Lung (tissue), 13 donors: Measurements from ENCODE around the gene SRRM1. TPM values are rescaled to one million over a fixed set of nuclear protein-coding genes. Genes with fewer than 3 reads are reported as not detected.
"Not testable (repeated sequence)": the region's sequence is repeated elsewhere in the genome, so short reads cannot be mapped to it uniquely, and the experiment has no call there.

ENCODE experiments used
- ATAC-seq: fragments of 200-7000 bp; cut with Tn5 transposase; one replicate; pipeline ENCODE4 v1.9.1; 2020; ENCODE audit warnings: moderate number of reproducible peaks; ENCODE audit not compliant: insufficient read depth, low FRiP score
- DNase-seq, 3 donors: peaks; one replicate each; pipeline ENCODE4 v3.0.0-alpha.2; 2013 to 2017
- H3K27ac ChIP-seq, 2 donors: one replicate each; pipeline ENCODE4 v1.5.1; 2013; ENCODE audit warnings: mild to moderate bottlenecking in 2 of 2, moderate library complexity in 2 of 2, control low read depth in 1 of 2, inconsistent platforms in 1 of 2, low read depth in 1 of 2, low read length in 1 of 2
- H3K27me3 ChIP-seq, 3 donors: one replicate each; pipeline ENCODE4 v1.5.1; 2013; ENCODE audit warnings: low read length in 2 of 3; ENCODE audit not compliant: control insufficient read depth in 3 of 3, insufficient read depth in 3 of 3
- H3K36me3 ChIP-seq, 4 donors: one replicate each; pipeline ENCODE4 v1.5.1; 2013; ENCODE audit warnings: low read length in 4 of 4, mild to moderate bottlenecking in 1 of 4, moderate library complexity in 1 of 4; ENCODE audit not compliant: control insufficient read depth in 4 of 4, insufficient read depth in 4 of 4
- H3K4me1 ChIP-seq, 5 donors: one replicate each; pipeline ENCODE4 v1.5.1; 2013; ENCODE audit warnings: low read length in 5 of 5, mild to moderate bottlenecking in 2 of 5, moderate library complexity in 1 of 5; ENCODE audit not compliant: control insufficient read depth in 5 of 5, insufficient read depth in 5 of 5
- H3K4me3 ChIP-seq: one replicate; pipeline ENCODE4 v1.5.1; 2013; ENCODE audit warnings: mild to moderate bottlenecking, control low read depth, moderate library complexity
- H3K9ac ChIP-seq, 2 donors: one replicate each; pipeline ENCODE4 v1.5.1; 2013; ENCODE audit warnings: low read length in 2 of 2, control low read depth in 1 of 2; ENCODE audit not compliant: insufficient read depth in 1 of 2
- H3K9me3 ChIP-seq, 4 donors: one replicate each; pipeline ENCODE4 v1.5.1; 2013; ENCODE audit warnings: low read length in 3 of 4, mild to moderate bottlenecking in 1 of 4, moderate library complexity in 1 of 4; ENCODE audit not compliant: control insufficient read depth in 4 of 4, insufficient read depth in 3 of 4
- CTCF ChIP-seq: IDR thresholded peaks from 2 replicates; pipeline ENCODE4 v1.5.1; 2012; ENCODE audit warnings: mild to moderate bottlenecking; ENCODE audit errors: control extremely low read depth, extremely low read depth
- WGBS, 2 donors: extraction: QIAGEN DNeasy Blood & Tissue Kit; methylation state at CpG; one replicate each; pipeline ENCODE4 v1.1.7; 2013; 5-methylcytosine and 5-hydroxymethylcytosine counted together
- polyA plus RNA-seq, 2 donors: library from polyadenylated mRNA; stranded (reverse); fragments of 200-250 nt; gene quantifications; one replicate each; pipeline ENCODE4 v1.2.1, GENCODE V29; 2013
- small RNA-seq: library from RNA; depleted of rRNA; stranded (forward); fragments of <200 nt; gene quantifications from one replicate; pipeline ENCODE3, GENCODE V24; 2014; ENCODE audit warnings: low replicate concordance
- total RNA-seq, 2 donors: library from RNA; depleted of rRNA in 1 of 2; stranded (reverse); fragments of >200 nt in 1 of 2; gene quantifications; one replicate each; pipeline ENCODE4 v1.2.1, GENCODE V29; 2014 to 2021
- donor health status: control.
- donor health status: control.
- donor health status: Bipolar disorder and iron deficiency.
- donor health status: healthy.
- donor health status: DM: yes; HTN: yes; CAD: no.

The SRRM1 gene
- total and polyA plus RNA-seq, 4 donors = 37.4 to 95.8 (median 67.4) TPM

GRCh38 chr1:24720152-24720551 lies 77.0 kb downstream of the SRRM1 start:
- ATAC-seq (peak; percentile 78), DNase-seq (peak; percentile 31 to 75 (median 52))
- 39 to 40% methylated on average over 12 of the region's 12 CpGs for WGBS, 2 donors
- Histone ChIP-seq H3K4me1 (peaks cover 0 to 18% (median 9%) of the 10 kb centered on the region in 5 donors), H3K36me3 (no peaks in the 10 kb centered on the region), H3K9me3 (no peaks in the 10 kb centered on the region), H3K27ac (peak overlapping the region; percentile 59 to 60), H3K9ac (no peak overlapping the region), H3K27me3 (no peaks in the 10 kb centered on the region), H3K4me3 (no peak overlapping the region)
- no peak for TF ChIP-seq CTCF

DNA sequence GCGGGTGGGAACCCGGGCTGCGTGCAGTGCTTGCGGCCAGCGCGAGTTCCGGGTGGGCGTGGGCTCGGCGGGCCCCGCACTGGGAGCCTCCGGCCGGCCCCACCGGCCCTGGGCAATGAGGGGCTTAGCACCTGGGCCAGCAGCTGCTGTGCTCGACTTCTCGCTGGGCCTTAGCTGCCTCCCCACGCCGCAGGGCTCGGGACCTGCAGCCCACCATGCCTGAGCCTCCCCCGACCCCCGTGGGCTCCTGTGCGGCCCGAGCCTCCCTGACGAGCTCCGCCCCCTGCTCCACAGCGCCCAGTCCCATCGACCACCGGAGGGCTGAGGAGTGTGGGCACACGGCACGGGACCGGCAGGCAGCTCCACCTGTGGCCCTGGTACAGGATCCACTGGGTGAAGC lies 78.4 kb downstream of the SRRM1 start:
- 92 to 96% methylated on average over 17 to 31 of the region's 31 CpGs for WGBS, 2 donors
- Histone ChIP-seq H3K27me3 (no peaks in the 10 kb centered on the region), H3K4me1 (peaks cover 0 to 27% (median 13%) of the 10 kb centered on the region in 5 donors), H3K4me3 (no peak overlapping the region), H3K9me3 (no peaks in the 10 kb centered on the region), H3K9ac (no peak overlapping the region), H3K27ac (peak overlapping the region in 1 of 2 donors; percentile 15), H3K36me3 (no peaks in the 10 kb centered on the region)
- no peak for TF ChIP-seq CTCF
- ATAC-seq (no peak), DNase-seq (no peak)

GRCh38 chr1:24722073-24723035 lies 79.3 kb downstream of the SRRM1 start:
- not testable (repeated sequence) for DNase-seq, ATAC-seq, H3K4me3 ChIP-seq, H3K27me3 ChIP-seq, H3K36me3 ChIP-seq, H3K9ac ChIP-seq, H3K9me3 ChIP-seq, H3K27ac ChIP-seq
- WGBS, 2 donors = 79 to 84% methylated on average over 21 of the region's 21 CpGs
- H3K4me1 ChIP-seq = peaks cover 0 to 30% (median 19%) of the 10 kb centered on the region in 5 donors

Small RNA genes lying within 50 kb of the gene (small RNA-seq; reads per million reads assigned to genes)
- not detected for gene RF00019

Other genes with a start within 250 kb of the SRRM1 start
- 10 to 100 TPM in 1 of 2 donors, 1 to 10 TPM in 1; 10.0 to 13.5 TPM for gene STPG1, start 229.5 kb upstream of the SRRM1 start, total RNA-seq
- 1 to 10 TPM; 6.7 to 9.5 TPM for gene STPG1, start 229.5 kb upstream of the SRRM1 start, polyA plus RNA-seq
- 10 to 100 TPM; 25.7 to 31.8 TPM for gene NIPAL3, start 227.5 kb upstream of the SRRM1 start, total RNA-seq
- gene NIPAL3, start 227.5 kb upstream of the SRRM1 start, polyA plus RNA-seq = 10 to 100 TPM; 11.9 to 14.0 TPM
- gene RCAN3, start 140.5 kb upstream of the SRRM1 start, total RNA-seq = 10 to 100 TPM; 18.7 to 21.4 TPM
- 1 to 10 TPM; 5.2 to 6.9 TPM for gene RCAN3, start 140.5 kb upstream of the SRRM1 start, polyA plus RNA-seq
- gene NCMAP, start 87.2 kb upstream of the SRRM1 start, total RNA-seq = 10 to 100 TPM in 1 of 2 donors, 1 to 10 TPM in 1; 6.5 to 20.2 TPM
- gene NCMAP, start 87.2 kb upstream of the SRRM1 start, polyA plus RNA-seq = 1 to 10 TPM; 1.5 to 5.2 TPM
- gene CLIC4, start 102.1 kb downstream of the SRRM1 start, total RNA-seq = 100 to 1,000 TPM; 227 to 236 TPM
- gene CLIC4, start 102.1 kb downstream of the SRRM1 start, polyA plus RNA-seq = 100 to 1,000 TPM in 1 of 2 donors, 10 to 100 TPM in 1; 52.0 to 106 TPM